Keratinocyte (primary cell): ENCODE measurements around the gene OLFM2. TPM values are rescaled to one million over a fixed set of nuclear protein-coding genes. Genes with fewer than 3 reads are reported as not detected.
"Not testable (repeated sequence)": the region's sequence is repeated elsewhere in the genome, so short reads cannot be mapped to it uniquely, and the experiment has no call there.

Experiments
- DNase-seq: peaks from one replicate; pipeline ENCODE4 v3.0.0-alpha.2; 2011; ENCODE audit warnings: low read depth, missing footprints, low spot score
- FAIRE-seq: peaks from 2 replicates; lab custom pipeline; 2011; peaks lifted over from hg19 to GRCh38; lab: Jason Lieb, UNC
- H2AFZ ChIP-seq: 2 replicates; pipeline ENCODE4 v1.6.0; 2012; ENCODE audit warnings: low read length, control low read depth, inconsistent platforms; ENCODE audit not compliant: control insufficient read depth
- H3K27ac ChIP-seq: 2 replicates; pipeline ENCODE4 v1.5.1; 2011; ENCODE audit warnings: low read length; ENCODE audit not compliant: control insufficient read depth, insufficient read depth
- H3K27me3 ChIP-seq: 3 replicates; pipeline ENCODE4 v1.6.0; 2011; ENCODE audit warnings: low read length; ENCODE audit not compliant: control insufficient read depth, insufficient read depth; ENCODE audit errors: extremely low read depth
- H3K36me3 ChIP-seq, 2 experiments: 2 replicates in 1 of 2; 3 replicates in 1 of 2; pipeline ENCODE4 v1.5.1; 2011; ENCODE audit warnings: low read length in 2 of 2, mild to moderate bottlenecking in 1 of 2; ENCODE audit not compliant: control insufficient read depth in 2 of 2, insufficient read depth in 2 of 2; ENCODE audit errors: extremely low read depth in 1 of 2
- H3K4me1 ChIP-seq: 3 replicates; pipeline ENCODE4 v1.5.1; 2011; ENCODE audit warnings: low read length; ENCODE audit not compliant: control insufficient read depth, insufficient read depth; ENCODE audit errors: extremely low read depth
- H3K4me2 ChIP-seq: 3 replicates; pipeline ENCODE4 v1.6.0; 2011; ENCODE audit warnings: low read depth, low read length; ENCODE audit not compliant: control insufficient read depth, insufficient read depth; ENCODE audit errors: extremely low read depth
- H3K4me3 ChIP-seq, 3 experiments: fragments of 200-600 bp in 1 of 3; sonication (generic) in 1 of 3; 2 replicates in 2 of 3; 3 replicates in 1 of 3; pipeline ENCODE4 v1.5.1; 2011 to 2016; ENCODE audit warnings: low read length in 3 of 3, mild to moderate bottlenecking in 3 of 3, control low read depth in 2 of 3, inconsistent platforms in 1 of 3, low read depth in 1 of 3, mixed read lengths in 1 of 3, mixed run types in 1 of 3, moderate library complexity in 1 of 3; ENCODE audit not compliant: control insufficient read depth in 2 of 3, insufficient read depth in 2 of 3; ENCODE audit errors: extremely low read depth in 1 of 3
- H3K79me2 ChIP-seq: 2 replicates; pipeline ENCODE4 v1.6.0; 2012; ENCODE audit warnings: low read length; ENCODE audit not compliant: control insufficient read depth, insufficient read depth
- H3K9ac ChIP-seq: 3 replicates; pipeline ENCODE4 v1.6.0; 2011; ENCODE audit warnings: low read length; ENCODE audit not compliant: control insufficient read depth, insufficient read depth; ENCODE audit errors: extremely low read depth
- H3K9me1 ChIP-seq: 3 replicates; pipeline ENCODE4 v1.6.0; 2011; ENCODE audit warnings: low read length; ENCODE audit not compliant: control insufficient read depth, insufficient read depth; ENCODE audit errors: extremely low read depth
- H3K9me3 ChIP-seq: 2 replicates; pipeline ENCODE4 v1.5.1; 2012; ENCODE audit warnings: low read depth, low read length; ENCODE audit not compliant: control insufficient read depth
- H4K20me1 ChIP-seq: 3 replicates; pipeline ENCODE4 v1.6.0; 2011; ENCODE audit warnings: low read length; ENCODE audit not compliant: control insufficient read depth, insufficient read depth; ENCODE audit errors: extremely low read depth
- EZH2 ChIP-seq: IDR thresholded peaks from one replicate; pipeline ENCODE4 v1.6.1; 2012; ENCODE audit warnings: inconsistent platforms, mild to moderate bottlenecking, low read length, moderate library complexity
- dilution Hi-C: fragments of 300-500 bp; cut with MboI; formaldehyde crosslinking; loops from one replicate; pipeline ENCODE4 v1.7.0; 2020; ENCODE audit warnings: low sequenced_read_pairs; ENCODE audit not compliant: extremely low pct_ligation_motif_present
- polyA plus RNA-seq, 5 experiments: library from polyadenylated mRNA; depleted of rRNA in 3 of 5; stranded (reverse) in 3 of 5; stranded (forward) in 1 of 5; unstranded in 1 of 5; fragments of >200 nt; gene quantifications; 1 replicate in 1 of 5; 2 replicates in 3 of 5; 3 replicates in 1 of 5; pipeline versions ENCODE4 v1.2.1 to v1.2.3, GENCODE V29; 2011 to 2012; ENCODE audit warnings: missing spikeins in 2 of 5, low read depth in 1 of 5, low replicate concordance in 1 of 5
- TF ChIP-seq, protein P1 (sequence below), 3 experiments: IDR thresholded peaks in 1 of 3; conservative IDR thresholded peaks in 1 of 3; optimal IDR thresholded peaks in 1 of 3; 2 replicates in 2 of 3; 3 replicates in 1 of 3; pipeline versions ENCODE3 to v1.5.1; 2011; ENCODE audit warnings: low read length in 3 of 3, mild to moderate bottlenecking in 3 of 3, moderate library complexity in 2 of 3, control low read depth in 1 of 3, inconsistent platforms in 1 of 3; ENCODE audit not compliant: insufficient read depth in 2 of 3; ENCODE audit errors: extremely low read depth in 1 of 3

The OLFM2 gene
- polyA plus RNA-seq, 1 donor (not counting 4 experiments of a cell fraction or from before 2014, with no cell fraction given), result 5.3 TPM

DNA sequence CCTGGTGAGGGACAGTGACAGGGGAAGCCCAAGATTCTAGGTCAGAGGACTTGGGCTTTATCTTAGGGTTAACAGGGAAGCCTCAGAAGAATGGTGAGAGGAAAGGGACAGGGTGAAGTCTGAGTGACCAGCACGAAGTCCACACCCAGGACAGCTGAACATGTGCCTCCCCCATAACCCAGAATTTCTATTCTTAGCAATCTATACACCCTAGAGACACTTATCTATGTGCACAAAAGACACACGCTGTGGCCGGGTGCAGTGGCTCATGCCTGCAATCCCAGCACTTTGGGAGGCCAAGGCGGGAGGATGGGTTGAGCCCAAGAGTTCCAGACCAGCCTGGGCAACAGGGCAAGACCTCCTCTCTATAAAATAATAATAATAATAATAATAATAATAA lies 11.1 kb upstream of the OLFM2 start:
- no peaks in the 10 kb centered on the region for H3K36me3 ChIP-seq
- H3K4me3 ChIP-seq, result no peak overlapping the region
- DNase-seq, result no peak
- FAIRE-seq, result no peak
- dilution Hi-C loops, result loop anchor here (25.0 kb wide), 1 partner anchor 140 kb away; the partner anchor contains the start of gene SHFL
- no peaks in the 10 kb centered on the region for H3K9me3 ChIP-seq
- H3K4me2 ChIP-seq, result no peak overlapping the region
- peaks cover 10% of the 10 kb centered on the region for H3K4me1 ChIP-seq
- no peaks in the 10 kb centered on the region for H3K79me2 ChIP-seq
- no peaks in the 10 kb centered on the region for H3K27me3 ChIP-seq
- no peaks in the 10 kb centered on the region for H3K9me1 ChIP-seq
- no peak overlapping the region for H2AFZ ChIP-seq
- H4K20me1 ChIP-seq, result no peaks in the 10 kb centered on the region
- H3K9ac ChIP-seq, result no peak overlapping the region
- no peak overlapping the region for H3K27ac ChIP-seq
- no peak for TF ChIP-seq EZH2
- TF ChIP-seq, protein P1, sequence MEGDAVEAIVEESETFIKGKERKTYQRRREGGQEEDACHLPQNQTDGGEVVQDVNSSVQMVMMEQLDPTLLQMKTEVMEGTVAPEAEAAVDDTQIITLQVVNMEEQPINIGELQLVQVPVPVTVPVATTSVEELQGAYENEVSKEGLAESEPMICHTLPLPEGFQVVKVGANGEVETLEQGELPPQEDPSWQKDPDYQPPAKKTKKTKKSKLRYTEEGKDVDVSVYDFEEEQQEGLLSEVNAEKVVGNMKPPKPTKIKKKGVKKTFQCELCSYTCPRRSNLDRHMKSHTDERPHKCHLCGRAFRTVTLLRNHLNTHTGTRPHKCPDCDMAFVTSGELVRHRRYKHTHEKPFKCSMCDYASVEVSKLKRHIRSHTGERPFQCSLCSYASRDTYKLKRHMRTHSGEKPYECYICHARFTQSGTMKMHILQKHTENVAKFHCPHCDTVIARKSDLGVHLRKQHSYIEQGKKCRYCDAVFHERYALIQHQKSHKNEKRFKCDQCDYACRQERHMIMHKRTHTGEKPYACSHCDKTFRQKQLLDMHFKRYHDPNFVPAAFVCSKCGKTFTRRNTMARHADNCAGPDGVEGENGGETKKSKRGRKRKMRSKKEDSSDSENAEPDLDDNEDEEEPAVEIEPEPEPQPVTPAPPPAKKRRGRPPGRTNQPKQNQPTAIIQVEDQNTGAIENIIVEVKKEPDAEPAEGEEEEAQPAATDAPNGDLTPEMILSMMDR (optimal IDR thresholded peaks at IDR 0.05 in 1 of 3, IDR thresholded peaks at IDR 0.05 in 1 of 3, conservative IDR thresholded peaks at IDR 0.05 in 1 of 3; ENCODE audit: extremely low read depth in 1 of 3, insufficient read depth in 2 of 3, low read length in 3 of 3), result no peak

GRCh38 chr19:9946528-9947125 lies 10.3 kb upstream of the OLFM2 start:
- not testable (repeated sequence) for H3K4me3 ChIP-seq, H3K4me1 ChIP-seq, H3K9me1 ChIP-seq, H3K27me3 ChIP-seq, H4K20me1 ChIP-seq, H3K79me2 ChIP-seq, H3K4me2 ChIP-seq, FAIRE-seq, H2AFZ ChIP-seq, H3K36me3 ChIP-seq, H3K9ac ChIP-seq, H3K9me3 ChIP-seq, H3K27ac ChIP-seq, DNase-seq
- dilution Hi-C loops, result loop anchor here (25.0 kb wide), 1 partner anchor 141 kb away; the partner anchor contains the start of gene SHFL
